Measurements from ENCODE around the gene DLGAP4.

Gene DLGAP4

DNA sequence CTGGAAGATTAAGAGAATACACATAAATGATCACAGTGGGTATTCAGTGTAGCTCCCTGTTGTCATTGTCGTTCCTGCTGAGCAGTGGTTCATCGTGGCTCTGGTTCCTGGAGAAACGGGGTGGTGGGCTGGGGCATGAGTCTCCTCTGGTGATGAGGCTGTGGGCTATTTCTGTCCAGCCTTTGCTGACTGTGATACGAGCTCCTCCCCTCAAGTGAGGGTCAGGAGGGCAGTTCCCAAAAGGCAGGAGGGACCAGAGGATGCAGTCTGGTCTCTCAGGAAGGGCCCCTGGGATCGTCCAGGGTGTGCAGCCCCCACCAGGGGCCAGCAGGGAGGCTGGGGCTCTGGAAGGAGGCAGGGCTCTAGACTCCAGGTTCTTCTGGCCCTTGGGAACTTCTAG is 31.1 kb upstream of the DLGAP4 start:
- no peak for DNase-seq (ENCODE audit: low read depth in 2 of 3, low spot score in 2 of 3)

DNA sequence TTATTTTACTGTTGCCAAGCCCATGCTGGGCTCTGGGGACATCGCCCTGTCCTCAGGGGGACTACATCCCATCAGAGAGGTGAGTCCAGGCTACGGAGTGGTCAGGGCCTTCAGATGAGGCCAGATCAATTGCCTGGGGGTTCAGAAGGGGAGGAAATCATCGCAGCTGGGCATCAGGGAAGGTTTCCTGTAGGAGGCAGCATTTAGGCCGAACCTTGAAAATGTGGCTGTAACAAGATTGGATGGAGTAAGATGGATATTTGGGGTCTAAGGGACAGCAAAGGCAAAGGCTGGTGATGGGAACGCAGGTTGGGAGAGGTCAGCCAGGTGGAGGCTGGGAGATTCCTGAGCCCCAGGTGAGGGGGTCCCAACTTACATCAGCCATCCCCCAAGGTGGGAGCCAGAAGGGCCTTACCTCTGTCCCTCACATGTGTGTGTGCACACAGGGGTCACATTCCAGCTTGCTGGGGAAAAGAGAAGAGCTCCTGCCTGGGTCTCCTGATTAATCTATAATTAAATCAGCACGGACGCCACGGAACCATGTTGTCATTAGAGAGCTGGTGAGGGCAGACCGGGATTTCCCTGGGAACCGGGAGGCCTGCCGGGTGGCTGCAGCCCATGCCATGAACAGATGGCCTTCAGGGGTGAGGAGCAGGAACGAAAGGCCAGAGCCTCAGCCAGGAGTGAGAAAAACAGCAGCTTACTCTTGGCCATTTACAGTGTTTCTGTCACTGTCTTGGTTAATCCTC is 30.5 kb upstream of the DLGAP4 start:
- no peak for DNase-seq (ENCODE audit: low read depth in 2 of 3, low spot score in 2 of 3)

DNA sequence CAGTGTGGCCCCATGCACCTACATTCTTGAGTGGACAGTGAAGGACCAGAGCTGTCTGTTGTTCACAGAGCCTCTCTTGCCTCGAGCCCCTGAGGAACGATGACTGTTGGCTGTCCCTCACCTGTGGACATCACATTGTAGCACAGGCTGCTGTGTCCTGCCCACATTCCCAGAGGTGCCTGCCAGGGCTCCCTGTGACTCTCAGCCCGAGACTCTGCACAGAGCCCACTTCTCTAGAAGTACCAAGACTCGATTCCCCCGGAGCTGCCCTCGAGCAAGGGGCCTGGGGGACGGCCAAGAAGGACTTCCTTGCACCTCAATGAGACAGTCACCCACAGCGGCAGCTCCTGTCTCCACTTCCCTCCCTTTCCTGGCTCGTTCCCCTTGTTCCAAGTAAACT is 28.6 kb upstream of the DLGAP4 start:
- DNase-seq (ENCODE audit: low read depth in 2 of 3, low spot score in 2 of 3): no peak

DNA sequence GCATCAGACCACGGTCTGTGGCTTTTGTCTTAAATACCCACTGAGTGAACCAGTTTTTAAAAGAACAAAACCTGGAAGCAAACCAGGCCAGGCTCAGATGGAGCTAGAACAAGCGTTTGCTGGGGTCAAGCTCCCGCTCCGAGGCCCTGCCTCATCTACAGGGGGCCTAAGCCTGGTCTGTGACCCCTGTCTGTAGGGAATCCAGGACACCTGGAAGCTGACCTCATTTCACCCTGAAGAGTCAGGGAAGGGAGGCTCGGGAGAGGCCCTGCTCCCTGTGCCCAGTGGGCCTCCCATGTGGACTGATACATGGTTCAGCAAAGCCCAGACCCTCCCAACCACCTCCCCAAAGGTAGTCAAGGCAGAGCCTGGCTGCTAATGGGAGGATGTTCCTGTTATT is 26.8 kb upstream of the DLGAP4 start:
- no peak for DNase-seq (ENCODE audit: low read depth in 2 of 3, low spot score in 2 of 3)

DNA sequence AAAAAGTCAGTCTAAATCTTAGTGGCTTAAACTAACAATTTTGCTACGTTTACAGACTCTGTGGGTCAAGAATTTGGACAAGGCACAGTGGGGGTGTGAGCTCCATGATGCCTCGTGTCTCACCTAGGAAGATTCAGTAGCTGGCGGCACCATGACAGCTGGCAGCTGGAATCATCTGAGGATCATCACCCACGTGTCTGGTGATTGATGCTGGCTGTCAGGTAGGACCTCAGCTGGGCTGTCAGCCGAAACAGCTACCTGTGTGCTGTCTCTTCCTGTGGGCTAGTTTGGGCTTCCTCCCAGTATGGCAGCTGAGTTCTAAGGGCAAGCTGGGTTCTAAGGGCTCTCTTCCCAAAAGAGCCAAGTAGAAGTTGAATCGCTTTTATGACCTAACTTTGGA is 26.4 kb upstream of the DLGAP4 start:
- no peak for DNase-seq (ENCODE audit: low read depth in 2 of 3, low spot score in 2 of 3)

DNA sequence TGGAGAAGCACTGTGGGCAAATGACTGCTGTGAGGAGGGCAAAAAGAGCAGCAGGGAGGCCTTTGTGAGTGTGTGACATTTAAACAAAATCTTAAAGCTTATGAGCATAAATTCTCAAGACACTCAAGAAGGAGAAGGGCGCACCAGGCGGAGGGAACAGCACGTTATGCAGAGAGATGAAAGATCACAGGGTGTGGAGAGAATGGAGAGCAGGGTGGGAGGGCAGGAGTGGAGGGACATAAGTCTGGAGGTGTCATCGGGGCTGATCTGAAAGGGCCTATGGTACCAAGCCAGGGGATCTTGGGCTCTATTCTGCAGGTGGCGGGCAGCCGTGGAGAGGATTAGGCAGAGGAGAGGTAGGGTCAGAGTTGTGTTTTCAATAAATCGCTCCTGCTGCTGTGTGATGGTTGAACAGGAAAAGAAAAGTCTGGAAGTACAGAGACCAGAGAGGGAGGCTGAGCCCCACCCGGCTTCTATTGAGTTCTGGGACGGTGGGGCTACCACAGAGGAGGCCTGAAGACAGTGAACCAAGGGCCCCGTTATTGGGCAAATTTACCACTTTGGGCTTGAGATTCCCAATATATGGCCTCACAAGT is 24.3 kb upstream of the DLGAP4 start:
- DNase-seq (ENCODE audit: low read depth in 2 of 3, low spot score in 2 of 3): no peak

DNA sequence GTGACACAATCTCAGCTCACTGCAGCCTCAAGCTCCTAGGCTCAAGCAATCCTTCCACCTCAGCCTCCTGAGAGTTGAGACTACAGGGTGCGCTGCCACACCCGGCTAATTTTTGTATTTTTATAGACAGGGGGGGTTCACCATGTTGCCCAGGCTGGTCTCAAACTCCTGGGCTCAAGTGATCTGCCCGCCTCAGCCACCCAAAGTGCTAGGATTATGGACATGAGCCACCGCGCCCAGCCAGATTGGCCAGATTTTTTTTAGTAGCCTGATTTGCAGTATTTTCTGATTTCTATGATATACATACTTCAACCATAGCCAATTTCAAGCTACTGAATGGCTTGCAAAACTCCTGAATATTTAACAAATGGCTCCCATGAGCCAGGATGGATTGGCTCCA is 21.4 kb upstream of the DLGAP4 start:
- no peak for DNase-seq (ENCODE audit: low read depth in 2 of 3, low spot score in 2 of 3)

DNA sequence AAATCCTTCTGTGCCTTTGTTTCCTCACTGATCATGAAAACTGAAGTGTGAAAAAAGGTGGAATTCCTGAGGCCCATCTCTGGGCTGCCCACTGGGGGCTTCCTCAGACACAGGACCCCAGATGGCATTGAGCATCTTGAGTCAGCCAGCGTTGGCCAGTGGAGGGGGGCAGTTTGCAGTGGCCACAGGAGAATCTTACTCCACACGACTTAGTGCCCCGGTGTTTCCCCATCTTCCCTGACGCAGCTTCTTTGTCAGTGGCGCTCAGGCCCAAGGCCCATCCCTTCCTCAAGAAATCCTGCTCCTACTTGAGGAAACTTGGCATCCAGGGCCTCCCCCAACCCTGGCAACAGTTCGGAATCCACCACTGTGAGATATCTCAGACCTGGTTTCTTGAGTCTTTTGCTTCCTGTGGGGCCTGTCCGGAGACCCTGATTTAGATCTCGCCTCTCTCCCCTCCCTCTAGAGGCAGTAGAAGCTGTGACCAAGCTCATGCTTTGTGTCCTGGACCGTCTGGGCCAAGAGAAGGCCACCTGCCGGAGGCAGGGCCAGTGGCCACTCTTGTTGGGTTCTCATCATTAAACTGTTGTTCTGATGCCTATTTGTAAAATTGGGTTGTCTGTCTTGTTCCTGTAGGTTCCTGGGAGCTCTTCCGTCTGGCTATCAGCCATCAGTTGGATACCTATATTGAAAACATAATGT is 20.2 kb upstream of the DLGAP4 start:
- no peak for DNase-seq (ENCODE audit: low read depth in 2 of 3, low spot score in 2 of 3)

DNA sequence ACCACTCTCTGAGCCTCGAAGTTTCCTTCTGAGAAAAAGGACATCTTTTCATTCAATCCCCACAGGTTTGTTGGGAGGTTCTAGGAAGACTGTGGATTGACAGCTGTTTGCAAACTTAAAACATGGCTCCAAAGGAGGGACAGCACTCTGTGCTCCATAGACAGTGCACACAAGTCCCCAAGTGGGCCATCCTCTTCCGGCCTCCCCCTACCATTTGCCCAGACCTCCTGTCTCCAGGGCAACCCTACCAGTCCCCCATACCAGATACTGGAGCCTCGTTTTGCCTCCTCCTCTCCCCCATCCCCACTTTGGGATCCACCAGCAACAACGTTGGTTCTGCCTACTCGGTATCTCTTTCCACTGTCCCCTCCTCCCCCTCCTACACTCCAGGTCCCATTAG is 8.5 kb upstream of the DLGAP4 start:
- DNase-seq (ENCODE audit: low read depth in 2 of 3, low spot score in 2 of 3): no peak

DNA sequence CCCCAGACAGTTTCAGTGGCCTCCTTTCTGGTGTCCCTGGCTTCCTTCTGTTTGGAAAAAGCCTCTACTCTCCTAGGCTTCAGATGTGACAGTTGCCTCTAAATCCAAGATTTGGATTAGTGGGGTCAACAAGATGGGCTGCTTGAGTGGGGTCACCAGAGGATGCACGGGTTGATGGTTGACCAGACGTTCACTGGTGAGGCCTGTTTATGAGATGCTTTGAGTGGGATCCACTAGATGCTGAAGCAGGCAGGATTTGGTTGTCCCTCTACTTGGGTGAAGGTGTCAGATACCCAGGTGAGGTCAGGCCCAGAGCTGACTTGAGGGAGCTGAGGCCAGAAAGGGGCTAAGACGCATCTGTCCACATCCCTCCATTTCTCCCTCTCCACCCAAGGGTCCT is 8.1 kb upstream of the DLGAP4 start:
- DNase-seq (ENCODE audit: low read depth in 2 of 3, low spot score in 2 of 3): no peak

DNA sequence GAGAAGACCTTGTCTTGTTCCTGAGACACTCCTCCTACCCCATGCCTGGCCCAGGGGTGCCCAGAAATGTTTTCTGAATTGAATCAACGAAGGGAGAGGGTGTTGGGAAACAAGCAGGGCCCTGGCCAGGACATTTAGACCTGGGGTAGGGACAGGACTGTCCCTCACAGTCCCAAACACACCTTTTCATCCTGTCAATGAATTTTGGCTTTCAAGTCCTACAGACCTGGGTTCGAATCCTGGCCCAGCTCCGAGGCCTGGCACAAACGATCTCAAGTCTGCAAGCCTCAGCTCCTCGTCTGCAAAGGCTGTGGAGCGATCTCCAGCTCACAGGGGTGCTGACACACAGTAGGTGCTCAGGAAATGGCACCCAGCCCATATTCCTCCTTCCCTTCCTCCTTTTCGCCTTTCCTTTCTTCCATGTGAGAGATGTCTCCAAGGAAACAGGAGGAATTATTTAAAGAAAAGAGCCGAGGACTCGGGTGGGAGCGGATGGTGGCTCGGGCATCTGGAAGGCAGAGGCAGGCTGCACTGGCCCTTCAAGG is 7.3 kb upstream of the DLGAP4 start:
- no peak for DNase-seq (ENCODE audit: low read depth in 2 of 3, low spot score in 2 of 3)

DNA sequence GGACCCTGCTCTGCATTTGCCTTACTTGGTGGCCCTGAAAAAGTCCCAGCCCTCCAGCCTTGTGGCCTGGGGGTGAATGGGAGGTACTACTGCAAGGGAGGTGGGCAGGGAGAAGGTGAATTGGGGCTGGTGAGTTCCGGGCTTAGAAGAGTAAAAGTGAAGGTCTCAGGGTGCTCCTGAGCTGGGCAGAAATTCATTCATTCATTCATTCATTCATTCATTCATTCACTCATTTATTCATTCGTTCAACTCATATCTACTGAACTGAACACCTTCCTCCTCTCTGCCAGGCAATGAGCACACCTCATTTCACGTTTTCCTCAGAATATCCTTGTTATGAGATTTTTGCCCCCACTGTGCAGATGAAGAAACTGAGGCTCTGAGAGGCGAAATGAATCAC is 6.7 kb upstream of the DLGAP4 start:
- no peak for DNase-seq (ENCODE audit: low read depth in 2 of 3, low spot score in 2 of 3)

DNA sequence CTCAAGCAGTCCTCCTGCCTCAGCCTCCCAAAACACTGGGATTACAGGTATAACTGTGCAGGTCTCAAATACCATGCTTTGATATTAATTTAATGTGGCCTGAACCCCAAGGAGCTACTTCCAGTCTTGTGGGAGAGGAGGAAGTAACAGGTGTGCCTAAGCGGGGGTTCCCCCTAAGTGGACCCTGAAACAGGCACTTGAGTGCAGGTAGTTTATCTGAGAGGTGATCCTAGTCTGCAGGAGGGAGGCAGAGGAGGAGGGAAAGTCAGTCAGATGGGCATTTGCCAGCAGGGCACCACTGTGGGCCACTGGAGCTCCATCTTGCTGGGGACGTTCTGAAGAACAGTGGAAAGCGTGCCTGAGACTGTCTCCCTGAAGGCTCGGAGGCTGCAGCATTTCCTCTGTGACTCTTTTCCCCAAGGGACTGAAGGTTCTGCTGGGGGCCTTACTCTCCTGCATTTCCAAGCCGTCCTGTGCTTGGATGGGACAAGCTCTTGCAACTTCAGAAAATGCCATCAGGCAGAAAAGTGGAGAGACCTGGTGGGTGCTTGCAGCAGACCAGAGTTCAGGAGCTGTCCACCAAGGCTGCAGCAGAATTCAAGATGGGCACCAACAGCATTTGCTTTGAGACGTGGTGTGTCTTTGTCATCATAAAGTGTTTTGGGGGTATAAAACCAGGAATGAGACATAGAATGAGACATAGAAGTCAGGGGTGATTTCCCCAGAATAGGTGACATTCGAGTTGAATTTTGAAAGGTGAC is 4.6 kb upstream of the DLGAP4 start:
- no peak for DNase-seq (ENCODE audit: low read depth in 2 of 3, low spot score in 2 of 3)

DNA sequence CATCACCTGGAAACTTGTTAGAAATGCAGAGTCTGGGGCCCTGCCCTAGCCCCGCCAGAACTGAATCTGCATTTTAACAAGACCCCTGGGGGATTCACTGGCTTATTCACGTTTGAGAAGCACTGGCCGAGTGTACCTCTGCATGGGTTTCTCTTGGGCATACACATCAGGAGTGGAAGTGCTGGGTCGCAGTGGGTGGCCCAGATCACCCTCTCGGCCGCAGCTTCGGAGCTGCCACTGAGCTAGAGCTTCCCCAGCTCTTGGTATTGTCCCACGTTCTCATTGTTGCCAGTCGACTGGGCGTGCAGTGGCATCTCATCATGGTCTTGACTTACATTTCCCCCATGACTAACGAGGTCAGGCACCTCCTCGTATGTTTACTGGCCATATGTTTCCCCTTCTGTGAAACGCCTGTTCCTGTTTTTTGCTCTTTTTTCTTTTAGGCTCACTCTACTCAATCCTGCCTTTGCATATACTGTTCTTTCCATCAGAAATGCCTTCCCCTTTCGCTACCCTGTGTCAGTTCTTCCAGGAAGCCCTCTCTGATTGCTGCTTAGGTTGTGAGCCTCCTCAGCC is 3.0 kb upstream of the DLGAP4 start:
- no peak for DNase-seq (ENCODE audit: low read depth in 2 of 3, low spot score in 2 of 3)

DNA sequence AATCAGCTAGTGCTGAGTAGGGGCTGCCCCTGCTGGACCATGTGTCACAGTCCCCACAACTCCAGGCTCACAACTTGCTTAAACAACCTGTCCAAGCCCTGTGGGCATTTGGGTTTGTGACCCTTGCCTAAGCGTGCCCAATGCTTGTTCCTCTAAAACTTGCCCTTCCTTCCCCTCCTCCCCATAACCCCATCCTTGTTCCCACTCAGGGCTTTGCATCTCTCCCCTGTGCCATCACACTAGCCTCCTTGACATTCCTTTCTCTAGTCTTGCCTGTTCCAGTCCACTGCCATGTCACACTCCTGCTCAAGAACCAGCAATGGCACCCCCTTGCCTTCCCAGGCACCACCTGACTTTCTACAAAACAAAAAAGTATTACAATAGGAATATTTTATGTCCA is 2.3 kb upstream of the DLGAP4 start:
- DNase-seq (ENCODE audit: low read depth in 2 of 3, low spot score in 2 of 3): no peak

DNA sequence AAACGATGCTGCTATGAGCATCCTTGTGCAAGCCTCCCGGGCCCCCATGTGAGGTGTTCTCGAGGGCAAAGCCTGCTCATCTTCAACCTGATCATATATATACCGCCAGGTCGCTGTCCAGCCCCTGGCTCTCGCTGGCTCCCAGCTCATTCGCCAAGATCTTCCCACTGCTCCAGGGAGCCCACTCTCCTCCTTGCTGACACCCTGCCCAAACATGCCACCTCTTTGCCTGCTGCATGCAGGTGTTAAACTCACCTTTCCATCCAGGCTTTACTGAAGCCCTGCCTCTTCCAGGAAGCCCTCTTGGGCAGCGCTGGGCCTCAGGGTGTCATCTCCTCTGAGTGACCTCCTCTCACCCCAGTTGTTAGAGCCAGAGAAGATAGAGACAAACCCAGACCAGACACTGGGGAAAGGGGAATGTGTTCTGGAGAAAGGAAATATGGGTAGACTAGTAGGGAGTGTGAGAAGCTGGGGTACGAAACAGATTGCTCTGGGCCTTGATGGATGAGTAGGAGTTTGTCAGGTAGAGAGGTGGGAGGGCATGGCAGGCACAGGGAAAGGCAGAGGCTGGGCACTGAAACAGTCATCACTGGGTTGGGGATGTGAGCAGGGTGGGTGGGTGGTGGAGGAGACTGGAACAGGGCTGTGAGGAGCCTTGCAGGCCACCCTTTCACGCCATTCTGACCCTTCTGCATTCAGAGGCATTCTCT is 1.2 kb upstream of the DLGAP4 start:
- DNase-seq (ENCODE audit: low read depth in 2 of 3, low spot score in 2 of 3): no peak

DNA sequence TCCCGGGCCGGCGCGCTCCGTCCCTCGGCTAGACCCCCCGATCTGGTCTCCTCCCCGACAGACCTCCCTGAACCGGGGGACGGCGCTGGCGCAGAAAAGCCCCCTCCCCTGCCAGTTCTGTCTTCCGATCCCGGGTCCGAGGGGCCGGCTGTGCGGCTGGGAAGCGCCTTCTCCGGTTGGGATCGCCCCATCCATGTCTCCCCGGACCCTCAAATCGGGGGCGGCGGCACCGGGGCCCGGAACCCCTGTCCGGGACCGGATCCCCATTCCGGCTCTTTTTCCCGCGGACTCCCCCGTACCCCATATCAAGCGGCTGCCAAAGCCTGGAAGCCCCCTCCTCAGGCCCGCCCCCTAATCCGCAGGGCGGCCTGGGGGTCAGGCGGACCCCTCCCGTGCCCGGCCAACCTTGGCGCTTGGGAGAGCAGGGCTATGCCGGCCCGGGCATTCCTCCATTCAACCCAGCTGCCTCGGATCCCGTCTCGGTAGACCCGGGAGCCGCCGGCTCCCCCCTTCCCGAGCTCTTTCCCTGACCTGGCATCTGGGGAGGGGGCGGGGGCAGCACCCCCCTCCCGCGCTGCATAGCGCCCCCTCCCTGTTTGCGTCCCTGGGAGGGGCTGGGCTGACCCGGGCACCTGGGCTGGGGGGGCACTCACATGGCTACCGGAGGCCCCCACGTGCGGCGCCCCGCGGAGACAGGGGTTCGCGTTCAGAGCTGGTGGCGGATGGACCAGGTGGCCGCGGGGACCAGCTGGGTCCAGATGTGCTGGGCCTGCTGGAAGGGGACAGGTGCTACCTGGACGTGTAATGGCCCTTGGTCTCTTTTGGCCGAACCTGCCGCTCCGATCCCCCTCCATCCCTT is 643 bp downstream of the DLGAP4 start:
- DNase-seq (ENCODE audit: low read depth in 2 of 3, low spot score in 2 of 3): no peak

DNA sequence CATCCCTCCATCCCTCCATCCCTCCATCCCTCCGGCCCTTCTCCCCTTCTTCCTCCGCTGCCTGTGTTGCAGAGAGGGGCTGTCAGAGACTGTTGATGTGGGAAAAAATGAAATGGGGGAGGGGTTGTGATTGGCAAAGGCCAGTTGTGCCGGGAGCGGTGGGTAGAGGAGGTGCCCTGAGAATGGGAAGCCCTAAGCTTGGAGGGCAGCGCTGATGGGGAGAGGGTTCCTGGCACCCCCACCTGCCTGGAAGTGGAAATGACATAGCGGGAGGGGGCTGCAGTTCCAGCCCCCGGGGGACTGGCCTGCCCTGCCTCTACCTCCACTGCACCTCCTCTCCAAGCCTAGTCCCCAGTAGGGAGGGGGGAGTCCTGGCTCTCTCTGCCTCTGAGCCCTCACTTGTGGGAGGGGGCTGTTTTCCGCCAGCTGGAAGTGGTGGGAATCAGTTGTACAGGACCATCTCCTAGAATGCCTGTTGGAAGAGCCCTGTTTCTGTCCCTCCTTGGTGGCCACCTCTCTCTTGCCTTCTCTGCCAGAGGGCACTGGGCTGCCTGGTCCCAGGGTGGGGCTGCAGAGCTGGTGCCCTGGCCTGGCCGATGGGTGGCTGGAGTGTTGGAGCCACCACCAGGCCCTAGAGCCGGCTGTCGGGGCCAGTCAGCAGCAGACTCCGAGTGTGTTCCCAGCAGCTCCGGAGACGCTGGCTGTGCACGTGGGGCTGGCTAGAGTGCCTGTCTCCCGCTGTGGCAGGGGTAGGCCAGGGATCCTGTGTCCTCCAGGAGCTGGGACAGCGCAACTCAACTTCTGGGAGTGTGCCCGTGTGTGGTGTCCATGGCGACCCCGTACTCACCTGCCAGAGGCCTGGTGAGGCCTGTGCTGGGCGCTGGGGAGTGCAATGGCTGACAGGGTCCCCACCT is 1.5 kb downstream of the DLGAP4 start:
- no peak for DNase-seq (ENCODE audit: low read depth in 2 of 3, low spot score in 2 of 3)

DNA sequence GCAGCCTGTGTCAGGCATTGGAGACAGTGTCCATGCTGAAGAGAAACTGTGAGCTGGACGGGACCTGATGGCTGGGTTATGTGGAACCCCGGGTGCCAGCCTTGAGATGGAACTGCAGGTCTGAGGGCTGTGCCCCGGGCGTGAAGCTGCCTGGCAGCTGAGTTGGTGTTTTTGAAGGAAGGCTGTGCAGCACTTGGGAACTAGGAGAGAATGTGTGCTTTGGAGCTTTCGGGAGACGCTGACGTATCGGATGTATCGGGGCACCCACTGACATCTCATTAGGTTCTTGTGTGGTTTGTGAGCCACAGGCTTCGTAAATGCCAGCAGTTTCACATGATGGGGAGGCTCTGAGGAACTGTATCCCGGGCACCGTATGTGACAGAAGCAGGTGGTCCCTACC is 2.2 kb downstream of the DLGAP4 start:
- DNase-seq (ENCODE audit: low read depth in 2 of 3, low spot score in 2 of 3): no peak

All from activated CD8-positive, alpha-beta memory T cell treated with anti-CD3 and anti-CD28 coated beads for 48 hours (primary cell).